NCI-H1694 treated with DMSO at 0.1 percent for 48 hours (cell line): ENCODE measurements around the gene DOCK2.

Source experiments
- DNase-seq: peaks from one replicate; lab custom pipeline; 2025; lab: John Stamatoyannopoulos, UW

The DOCK2 gene

DNA sequence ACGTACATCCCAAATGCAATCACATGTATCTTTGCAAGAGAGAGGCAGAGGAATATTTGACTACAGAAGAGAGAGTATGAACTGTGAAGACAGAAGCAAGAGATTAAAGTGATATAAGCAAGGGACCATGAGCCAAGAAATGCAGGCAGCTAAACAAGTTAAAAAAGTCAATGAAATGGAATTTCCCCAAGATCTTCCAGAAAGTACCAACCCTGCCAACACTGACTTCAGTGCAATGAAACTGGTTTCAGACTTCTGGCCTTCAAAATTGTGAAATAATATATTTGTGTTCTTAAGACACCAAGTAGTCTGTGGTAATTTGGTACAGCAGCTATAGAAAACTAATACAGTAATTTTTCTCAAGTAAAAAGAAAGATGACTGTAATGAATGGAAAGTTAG lies 489.6 kb downstream of the DOCK2 start:
- no peak for DNase-seq

DNA sequence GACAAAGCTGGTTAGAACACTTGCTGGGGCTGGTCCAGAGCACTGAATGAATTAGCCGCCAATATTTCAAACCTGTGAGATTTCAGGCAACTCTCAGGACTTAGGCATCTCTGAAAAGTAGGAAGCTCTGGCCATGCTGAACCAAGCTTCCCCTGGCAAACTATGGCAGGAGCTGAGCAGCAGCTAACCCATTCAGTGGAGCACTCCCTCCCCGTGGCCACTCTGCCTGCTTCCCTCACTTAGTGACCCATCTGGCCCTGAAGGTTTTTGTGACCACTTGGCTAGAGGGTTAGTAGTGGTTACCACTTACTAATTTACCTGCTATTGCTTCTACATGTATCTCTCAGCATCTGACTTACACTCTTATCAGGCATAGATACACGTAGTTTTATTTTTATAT lies 494.2 kb downstream of the DOCK2 start:
- no peak for DNase-seq

DNA sequence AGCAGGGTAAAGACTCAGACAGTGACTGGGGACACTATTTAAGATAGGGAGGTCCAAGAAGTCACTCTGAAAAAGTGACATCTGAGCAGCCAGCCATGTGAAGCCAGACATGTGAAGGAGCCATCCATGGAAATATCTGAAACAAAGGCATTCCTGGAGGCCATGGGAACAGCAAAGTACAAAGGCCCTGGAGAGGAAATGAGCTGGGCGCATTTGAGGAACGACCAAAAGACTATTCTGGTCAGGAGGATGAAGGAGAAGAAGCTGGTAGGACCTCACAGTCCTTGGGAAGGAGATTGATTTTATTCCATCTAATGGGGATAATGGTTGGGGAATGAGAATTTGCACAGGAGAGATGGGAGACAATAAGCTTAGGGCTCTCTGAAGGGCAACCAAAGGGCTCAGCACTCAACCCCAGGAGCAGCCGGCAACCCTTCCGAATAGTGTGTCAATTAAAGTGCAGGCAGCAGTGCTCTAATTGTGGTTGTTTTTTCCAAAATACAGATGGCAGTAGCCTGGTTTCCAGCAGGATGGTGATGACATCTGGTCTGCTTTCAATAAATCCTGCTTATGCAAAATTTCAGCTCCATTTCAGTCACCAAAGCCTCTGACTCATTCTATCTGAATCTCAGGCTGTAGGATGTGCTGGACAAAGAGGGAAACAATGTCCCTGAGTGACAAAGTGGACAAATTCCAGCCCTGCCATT lies 495.3 kb downstream of the DOCK2 start:
- peak; percentile 93 for DNase-seq
